Stimulated activated CD8-positive, alpha-beta memory T cell treated with anti-CD3 and anti-CD28 coated beads, Interleukin-2, amount 100 ng/mL, for 1 hour (primary cell): ENCODE data around the gene STAU1.

ENCODE experiments used
- DNase-seq, 2 donors: peaks; one replicate each; pipeline ENCODE4 v3.0.0-alpha.2; 2020; ENCODE audit warnings: low read depth in 2 of 2

STAU1 gene

GRCh38 chr20:49074521-49074920 lies 113.6 kb downstream of the STAU1 start:
- DNase-seq, result no peak
